GM18520 (cell line): ENCODE data around the gene AGAP1.

Experiments
- ATAC-seq: cut with Tn5 transposase; IDR thresholded peaks from one replicate; pipeline ENCODE4 v1.9.1; 2021; ENCODE audit not compliant: unreplicated experiment

Gene AGAP1

DNA sequence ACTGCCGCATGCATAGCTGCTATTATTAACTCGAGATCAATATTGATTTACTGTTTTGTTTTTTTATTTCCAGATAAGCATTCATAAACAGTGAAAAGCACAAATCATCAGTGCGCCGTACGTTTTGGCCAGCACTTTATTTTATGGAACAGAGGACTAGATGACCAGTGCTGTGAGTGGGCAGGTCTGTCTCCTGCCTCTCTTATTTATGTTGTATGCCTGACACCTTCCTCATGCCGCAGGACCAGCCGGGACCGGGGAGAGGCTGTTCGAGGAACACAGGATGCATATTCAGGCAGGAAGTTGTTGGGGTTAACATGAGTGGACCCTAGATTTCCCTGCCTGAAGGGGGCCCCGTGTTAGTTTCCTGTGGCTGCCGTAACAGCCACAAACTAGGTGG, 72.6 kb downstream of the AGAP1 start:
- no peak for ATAC-seq

DNA sequence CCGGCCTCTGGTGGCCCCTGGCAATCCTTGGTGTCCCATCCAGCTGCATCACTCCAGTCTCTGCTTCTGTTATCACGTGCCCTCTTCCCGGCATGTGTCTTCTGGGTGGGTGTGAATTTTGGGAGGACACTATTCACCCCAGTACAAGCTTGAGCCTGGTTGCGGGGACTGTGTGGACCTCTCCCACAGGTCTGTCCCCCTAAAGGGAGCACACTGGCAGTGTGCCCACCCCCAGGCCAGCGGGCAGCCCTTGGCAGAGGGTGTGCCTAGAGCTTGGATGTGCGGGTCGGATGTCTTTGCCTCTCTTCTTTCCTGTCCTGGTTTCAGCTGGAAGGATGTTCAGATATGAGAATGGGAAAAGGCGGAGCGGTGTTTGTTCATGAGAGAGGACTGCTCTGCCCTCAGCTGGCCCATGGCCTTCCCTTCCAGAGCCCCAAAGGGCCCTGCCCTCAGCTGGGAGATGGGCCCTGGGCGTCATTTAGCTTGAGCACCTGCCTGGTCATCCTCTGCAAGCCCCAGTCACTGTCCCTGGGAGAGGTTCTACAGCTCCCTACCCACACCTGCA, 73.2 kb downstream of the AGAP1 start:
- no peak for ATAC-seq

DNA sequence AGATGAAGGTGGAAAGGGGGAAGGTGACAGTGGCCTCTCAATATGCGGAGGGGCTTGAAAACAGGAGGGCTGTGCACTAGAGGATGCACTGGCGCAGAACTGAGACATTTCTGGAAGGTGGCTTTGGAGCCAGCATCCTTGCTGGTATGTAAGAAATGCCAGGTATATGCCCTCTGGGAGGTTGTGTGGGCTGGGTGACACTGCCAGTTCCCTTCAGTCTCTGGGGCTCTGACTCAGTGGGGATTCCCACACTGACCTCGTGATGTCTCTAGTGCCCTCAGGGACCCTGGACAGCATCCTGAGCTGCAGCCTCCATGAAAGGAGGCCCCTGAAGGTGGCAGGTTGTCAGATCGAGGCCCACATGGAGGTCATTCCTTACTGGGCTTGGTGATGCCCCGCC, 74.0 kb downstream of the AGAP1 start:
- ATAC-seq: no peak

DNA sequence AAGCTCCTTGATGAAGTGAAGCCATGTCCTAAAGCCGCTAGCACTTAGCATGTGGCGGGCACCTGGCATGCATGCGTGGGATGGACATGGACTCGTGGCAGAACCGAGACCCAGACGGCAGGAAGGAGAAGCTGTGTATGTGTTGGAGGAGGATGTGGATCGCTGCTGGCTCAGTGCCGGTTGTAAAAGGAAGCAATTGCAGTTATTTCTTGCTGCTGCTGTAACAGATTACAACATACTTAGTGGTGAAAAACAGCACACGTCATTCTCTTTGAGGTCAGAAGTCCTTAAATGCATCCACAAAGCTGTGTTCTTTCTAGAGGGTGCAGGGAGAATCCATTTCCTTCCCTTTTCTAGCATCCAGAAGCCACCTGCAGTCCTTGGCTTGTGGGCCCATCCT, 74.6 kb downstream of the AGAP1 start:
- ATAC-seq: no peak

GRCh38 chr2:235569837-235570236, 76.0 kb downstream of the AGAP1 start:
- no peak for ATAC-seq

DNA sequence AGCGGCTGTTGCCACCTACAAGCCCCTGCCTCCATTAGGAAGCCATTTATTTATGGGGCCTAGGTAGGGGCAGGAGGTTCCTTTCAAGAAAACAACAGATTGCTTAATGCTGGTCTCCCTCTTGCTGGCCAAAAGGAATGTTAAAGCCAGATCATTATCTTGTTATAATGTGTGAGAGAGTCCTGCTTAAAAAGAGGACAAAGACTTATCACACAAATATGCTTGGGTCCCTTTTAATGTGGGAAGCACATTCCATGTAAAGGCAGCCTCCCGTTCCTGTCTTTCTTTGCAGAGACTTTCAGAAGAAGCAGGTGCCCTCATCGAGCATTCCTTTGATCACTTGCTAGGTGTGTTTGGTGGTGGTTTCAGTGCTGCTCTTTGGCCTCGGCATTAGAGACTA, 76.4 kb downstream of the AGAP1 start:
- ATAC-seq: no peak

DNA sequence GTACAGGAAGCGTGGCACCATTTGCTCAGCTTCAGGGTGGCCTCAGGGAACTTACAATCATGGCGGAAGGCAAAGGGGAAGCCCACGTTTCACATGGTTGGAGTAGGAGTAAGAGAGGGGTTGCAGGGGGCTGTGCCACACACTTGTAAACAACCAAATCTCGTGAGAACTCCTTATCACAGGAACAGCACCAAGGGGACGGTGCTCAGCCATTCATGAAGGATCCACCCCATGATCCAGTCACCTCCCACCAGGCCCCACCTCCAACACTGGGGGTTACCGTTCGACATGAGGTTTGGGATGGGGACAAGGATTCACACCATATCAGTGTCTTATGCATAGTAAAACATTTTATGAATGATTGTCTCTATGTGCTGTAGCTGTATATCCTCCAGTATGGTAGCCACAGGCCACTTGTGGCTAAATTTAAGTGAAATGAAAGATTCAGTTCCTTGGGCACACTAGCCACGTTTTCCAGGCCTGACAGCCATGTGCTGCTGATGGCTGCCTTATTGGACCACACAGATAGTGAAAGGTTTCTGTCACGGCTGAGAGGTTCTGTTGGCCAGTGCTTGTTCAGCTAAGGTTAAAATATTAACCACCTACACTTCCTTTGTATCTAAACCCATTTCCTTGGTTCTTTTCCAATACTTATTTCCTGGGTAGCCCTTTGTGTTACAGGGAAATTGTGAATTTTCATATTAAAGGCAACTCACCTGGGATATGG, 77.3 kb downstream of the AGAP1 start:
- ATAC-seq: no peak

GRCh38 chr2:235572592-235572991, 78.7 kb downstream of the AGAP1 start:
- no peak for ATAC-seq

GRCh38 chr2:235573331-235574221, 79.7 kb downstream of the AGAP1 start:
- no peak for ATAC-seq

- no peak for ATAC-seq
Observed at GRCh38 chr2:235575431-235575830, 81.6 kb downstream of the AGAP1 start.

DNA sequence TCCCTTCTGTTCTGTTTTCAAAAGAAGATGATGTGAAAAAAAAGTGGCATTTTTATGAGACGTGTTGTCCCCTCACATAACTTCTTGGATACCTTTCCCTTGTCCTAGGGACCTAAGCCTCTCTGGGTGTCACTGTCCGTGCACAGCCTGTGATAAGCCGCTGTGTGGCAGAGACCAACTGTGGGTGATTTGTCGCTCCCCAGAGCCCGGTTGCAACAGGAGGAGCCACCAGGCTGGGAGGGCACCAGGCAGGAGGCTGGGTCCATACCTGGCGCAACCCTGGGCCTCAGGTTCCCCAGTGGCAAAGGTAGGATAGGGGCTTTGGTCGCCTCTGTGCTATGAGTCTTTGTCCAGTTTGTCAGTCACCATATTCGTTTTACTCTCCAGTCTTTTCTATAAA, 82.1 kb downstream of the AGAP1 start:
- ATAC-seq: no peak

DNA sequence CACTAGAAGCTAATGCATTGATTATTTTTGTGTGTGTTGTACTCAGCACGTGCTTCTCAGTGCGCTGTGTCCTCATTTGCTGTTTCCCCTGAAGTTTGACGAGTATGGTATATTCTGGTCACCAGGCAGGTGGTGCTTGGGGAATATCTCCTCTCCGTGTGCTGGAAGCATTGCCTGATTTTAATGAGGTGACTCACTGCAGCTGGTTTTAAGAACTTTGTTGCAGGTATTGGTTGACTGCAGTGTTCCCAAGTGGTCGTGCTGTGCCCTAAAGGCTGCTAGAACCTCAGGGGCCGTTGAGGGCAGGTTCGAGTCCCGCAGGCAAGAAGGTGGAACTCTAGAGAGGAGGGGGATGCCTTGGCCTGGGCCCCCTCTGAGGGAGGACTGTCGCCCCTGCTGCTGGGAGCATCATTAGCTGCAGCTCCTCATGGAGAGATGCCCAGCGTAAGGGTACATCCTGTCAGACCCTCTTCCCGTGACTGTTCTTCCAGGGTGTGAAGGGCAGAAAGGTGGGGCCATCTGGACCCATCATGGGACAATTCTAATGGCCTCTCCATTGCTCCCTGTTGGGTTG, 82.6 kb downstream of the AGAP1 start:
- no peak for ATAC-seq

- ATAC-seq: no peak
Observed at GRCh38 chr2:235577404-235578330, 83.8 kb downstream of the AGAP1 start.

DNA sequence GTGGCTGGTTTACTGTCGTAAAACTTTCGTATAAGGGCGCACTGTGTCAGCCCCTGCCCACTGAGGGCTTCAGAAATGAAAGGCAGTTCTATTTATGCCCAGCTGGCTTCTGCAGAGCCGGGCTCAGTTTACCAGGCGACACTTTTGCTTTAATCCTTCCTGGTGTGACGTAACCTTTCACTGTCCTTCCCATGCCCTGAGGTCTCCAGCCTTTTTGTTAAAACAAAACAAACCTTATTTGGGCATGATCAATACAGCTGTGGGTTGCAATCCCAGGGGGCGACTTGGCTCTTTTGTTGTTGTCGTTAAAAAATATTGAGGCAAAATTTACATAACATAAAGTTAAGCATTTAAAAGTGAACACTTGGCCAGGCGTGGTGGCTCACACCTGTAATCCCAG, 85.3 kb downstream of the AGAP1 start:
- no peak for ATAC-seq

DNA sequence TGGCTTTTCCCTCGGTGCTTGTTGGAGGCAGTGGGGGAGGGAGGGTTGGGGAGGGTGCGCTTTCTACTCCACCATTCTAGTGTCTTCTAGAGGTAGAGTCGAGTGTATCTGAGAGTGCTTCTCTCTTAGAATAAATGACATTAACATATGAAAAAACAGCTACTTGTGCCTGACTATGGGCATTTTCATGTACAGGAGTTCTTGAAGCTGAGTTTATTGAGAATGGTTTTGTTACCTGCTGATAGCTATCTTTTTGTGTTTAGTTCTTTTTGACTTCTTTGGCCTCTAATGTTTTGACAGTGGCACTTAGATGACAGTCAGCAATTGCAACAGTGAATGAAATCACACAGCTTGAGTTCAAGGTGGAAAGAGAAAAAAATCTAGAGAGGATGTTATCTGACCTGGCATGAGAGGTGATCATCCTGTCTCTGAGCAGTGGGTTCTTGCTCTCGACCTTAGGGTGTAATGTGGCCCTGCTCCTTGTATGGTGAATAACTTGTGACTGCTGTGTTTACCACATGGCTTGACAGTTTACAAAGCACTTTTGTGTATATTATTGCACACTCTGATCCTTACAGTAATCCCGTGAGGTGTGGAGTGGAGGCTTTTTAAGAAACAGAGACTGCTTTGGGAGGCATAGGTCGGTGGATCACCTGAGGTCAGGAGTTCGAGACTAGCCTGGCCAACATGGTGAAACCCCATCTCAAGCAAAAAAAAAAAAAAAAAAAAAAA, 86.7 kb downstream of the AGAP1 start:
- ATAC-seq: no peak

GRCh38 chr2:235582081-235582686, 88.3 kb downstream of the AGAP1 start:
- ATAC-seq: no peak

GRCh38 chr2:235582729-235583128, 88.9 kb downstream of the AGAP1 start:
- ATAC-seq: no peak

DNA sequence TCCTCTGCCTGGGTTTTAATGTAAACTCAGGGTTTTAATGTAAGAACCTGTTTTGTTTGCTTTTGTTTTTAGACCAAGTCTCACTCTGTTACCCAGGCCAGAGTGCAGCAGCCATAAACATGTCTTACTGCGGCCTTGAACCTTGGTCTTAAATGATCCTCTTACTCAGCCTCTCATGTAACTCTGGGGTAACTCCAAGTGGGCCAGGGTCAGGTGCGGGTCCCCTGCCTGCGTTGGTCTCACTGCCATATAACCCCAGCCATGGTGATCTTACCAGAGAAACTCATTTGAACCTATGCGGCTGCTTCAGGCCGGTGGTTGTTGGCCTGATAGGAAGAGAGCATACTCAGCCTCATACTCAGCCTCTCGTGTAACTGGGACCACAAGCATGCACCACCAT, 89.3 kb downstream of the AGAP1 start:
- no peak for ATAC-seq

- no peak for ATAC-seq
Observed at GRCh38 chr2:235583925-235584637, 90.2 kb downstream of the AGAP1 start.
